ENCODE measurements around the gene TRPM2. TPM values are rescaled to one million over a fixed set of nuclear protein-coding genes. Genes with fewer than 3 reads are reported as not detected.
A peak's percentile ranks its signal among the peaks of the same experiment; 100 is the strongest.

Gene TRPM2
- total and polyA plus RNA-seq, 2 of the 13 experiments (the other 11 are each of a cell fraction or from before 2014, with no cell fraction given) = 0.07 to 0.20 TPM

DNA sequence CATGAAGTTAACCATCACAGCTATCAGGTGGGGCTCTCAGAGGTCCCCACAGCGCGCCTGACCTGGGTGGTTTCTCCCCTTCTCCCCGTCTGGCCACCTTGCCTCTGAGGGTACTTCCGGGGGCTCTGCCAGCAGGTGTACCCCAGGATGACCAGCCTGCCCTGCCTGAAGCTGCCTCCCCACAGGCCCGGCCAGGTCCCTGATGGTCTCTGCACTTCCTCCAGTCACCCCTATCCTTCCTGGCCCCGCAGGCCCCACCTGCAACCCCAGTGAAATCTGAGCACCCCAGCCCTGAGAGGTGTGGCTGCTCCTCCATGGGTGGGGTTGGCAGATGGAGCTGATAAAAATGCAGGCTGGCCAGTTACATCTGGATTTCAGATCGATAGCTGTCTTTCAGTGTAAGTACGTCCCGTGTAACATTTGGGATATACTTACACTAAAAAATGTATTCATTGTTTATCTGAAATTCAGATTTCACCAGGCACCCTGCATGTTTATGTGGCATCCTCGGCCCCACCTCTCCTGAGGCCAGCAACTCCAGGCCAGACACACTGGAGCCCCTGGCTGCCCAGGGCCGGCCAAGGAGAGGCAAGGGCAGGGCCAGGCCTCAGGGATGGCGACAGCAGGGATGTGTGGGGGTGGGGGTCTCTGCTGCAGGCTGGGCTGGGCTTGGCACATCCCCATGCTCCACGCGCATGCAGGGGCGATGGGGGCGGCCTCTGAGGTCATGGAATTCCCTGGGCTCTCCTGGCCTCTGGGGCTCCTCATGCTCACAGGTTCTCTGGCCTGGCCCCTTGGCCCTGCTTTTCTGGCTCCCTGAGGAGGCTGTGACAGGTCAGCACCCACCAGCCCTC is 127.0 kb downstream of the TRPM2 start:
- CTCF ChIA-PET (ENCODE audit: low intra/inter-chr PET ratio, low total read pairs) = interaction anchor here (1.2 kb wide), 1 partner anchor 36 kb away, joined by 3 read pairs; no protein-coding TSS in a partner anchor
- DNase-seq (ENCODE audit: low spot score) = no peak
- Histone ChIP-seq H3K79me2 (ENCODE audit: insufficient read depth, low read length) (peaks cover 22% of the 10 kb centered on the region), H3K27me3 (ENCODE audit: control insufficient read depth in 1 of 2, insufficient read depth in 2 of 2, low read length in 2 of 2) (no peaks in the 10 kb centered on the region; a peak in 1 of 5 replicates), H3K4me1 (ENCODE audit: insufficient read depth, low read length) (peaks cover 65% of the 10 kb centered on the region), H2AFZ (ENCODE audit: low read length) (no peak overlapping the region), H3K4me3 (replicated peaks in 1 of 3; ENCODE audit: insufficient read depth in 1 of 3, low read depth in 2 of 3, low read length in 3 of 3) (0 out of 6 replicates have a peak overlapping the region, but pooled peaks of 1 of the 3 experiments have one; percentile 5), H3K4me2 (ENCODE audit: low read depth, low read length) (no peak overlapping the region), H4K20me1 (ENCODE audit: insufficient read depth, low read length) (no peaks in the 10 kb centered on the region), H3K9me3 (ENCODE audit: low read length) (no peaks in the 10 kb centered on the region), H3K27ac (ENCODE audit: extremely low read length, insufficient read depth, low read length) (peak overlapping the region; percentile 47), H3K9ac (ENCODE audit: insufficient read depth, low read depth, low read length) (peak overlapping the region; percentile 12; the same call in 1 of the 2 replicates), H3K36me3 (replicated peaks in 1 of 2; ENCODE audit: control insufficient read depth in 1 of 2, insufficient read depth in 2 of 2, low read length in 2 of 2) (no peaks in the 10 kb centered on the region)
- 68% methylated on average over 10 of the region's 16 CpGs for WGBS (ENCODE audit: low lambda C conversion rate)
- POLR2A ChIA-PET = interaction anchor here (0.8 to 6.0 kb wide), 5 partner anchors 13 to 313 kb away, joined by 3 to 115 read pairs (median 4); partner anchors contain the start of gene LRRC3
- intact Hi-C loops (cut with micrococcal nuclease; ENCODE audit: unreplicated experiment) (loop anchor here (10.0 kb wide), 1 partner anchor 176 kb away; the partner anchor contains the start of gene PFKL), in situ Hi-C loops (cut with HindIII; ENCODE audit: extremely low pct_ligation_motif_present, low pct_unique_long_range_greater_than_20kb) (loop anchor here (5.0 kb wide), 2 partner anchors 38 to 103 kb away; no protein-coding TSS in a partner anchor)
- no TSS peak for BruUV-seq (replicated peaks)
- no peak for ATAC-seq
- FAIRE-seq = no peak
- no peak for TF ChIP-seq HDAC2 (CRISPR knock-in tag; IDR thresholded peaks at IDR 0.05)
- TF ChIP-seq FOXA1 (IDR thresholded peaks at IDR 0.05) = no peak
- no peak for TF ChIP-seq FOXA1 (CRISPR knock-in tag; IDR thresholded peaks at IDR 0.05)
- TF ChIP-seq MIER3 (CRISPR knock-in tag; IDR thresholded peaks at IDR 0.05; ENCODE audit: borderline replicate concordance) = no peak
- TF ChIP-seq, protein P1, sequence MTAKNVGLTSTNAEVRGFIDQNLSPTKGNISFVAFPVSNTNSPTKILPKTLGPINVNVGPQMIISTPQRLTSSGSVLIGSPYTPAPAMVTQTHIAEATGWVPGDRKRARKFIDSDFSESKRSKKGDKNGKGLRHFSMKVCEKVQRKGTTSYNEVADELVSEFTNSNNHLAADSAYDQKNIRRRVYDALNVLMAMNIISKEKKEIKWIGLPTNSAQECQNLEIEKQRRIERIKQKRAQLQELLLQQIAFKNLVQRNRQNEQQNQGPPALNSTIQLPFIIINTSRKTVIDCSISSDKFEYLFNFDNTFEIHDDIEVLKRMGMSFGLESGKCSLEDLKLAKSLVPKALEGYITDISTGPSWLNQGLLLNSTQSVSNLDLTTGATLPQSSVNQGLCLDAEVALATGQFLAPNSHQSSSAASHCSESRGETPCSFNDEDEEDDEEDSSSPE (CRISPR knock-in tag; IDR thresholded peaks at IDR 0.05) = no peak
- no peak for TF ChIP-seq EHMT2 (IDR thresholded peaks at IDR 0.05; ENCODE audit: borderline replicate concordance, low read depth, low read length)
- peak; percentile 69; the same call in 1 of the 2 replicates for TF ChIP-seq ZNF329 (CRISPR knock-in tag; IDR thresholded peaks at IDR 0.05; ENCODE audit: low read depth)
- TF ChIP-seq, protein P2, sequence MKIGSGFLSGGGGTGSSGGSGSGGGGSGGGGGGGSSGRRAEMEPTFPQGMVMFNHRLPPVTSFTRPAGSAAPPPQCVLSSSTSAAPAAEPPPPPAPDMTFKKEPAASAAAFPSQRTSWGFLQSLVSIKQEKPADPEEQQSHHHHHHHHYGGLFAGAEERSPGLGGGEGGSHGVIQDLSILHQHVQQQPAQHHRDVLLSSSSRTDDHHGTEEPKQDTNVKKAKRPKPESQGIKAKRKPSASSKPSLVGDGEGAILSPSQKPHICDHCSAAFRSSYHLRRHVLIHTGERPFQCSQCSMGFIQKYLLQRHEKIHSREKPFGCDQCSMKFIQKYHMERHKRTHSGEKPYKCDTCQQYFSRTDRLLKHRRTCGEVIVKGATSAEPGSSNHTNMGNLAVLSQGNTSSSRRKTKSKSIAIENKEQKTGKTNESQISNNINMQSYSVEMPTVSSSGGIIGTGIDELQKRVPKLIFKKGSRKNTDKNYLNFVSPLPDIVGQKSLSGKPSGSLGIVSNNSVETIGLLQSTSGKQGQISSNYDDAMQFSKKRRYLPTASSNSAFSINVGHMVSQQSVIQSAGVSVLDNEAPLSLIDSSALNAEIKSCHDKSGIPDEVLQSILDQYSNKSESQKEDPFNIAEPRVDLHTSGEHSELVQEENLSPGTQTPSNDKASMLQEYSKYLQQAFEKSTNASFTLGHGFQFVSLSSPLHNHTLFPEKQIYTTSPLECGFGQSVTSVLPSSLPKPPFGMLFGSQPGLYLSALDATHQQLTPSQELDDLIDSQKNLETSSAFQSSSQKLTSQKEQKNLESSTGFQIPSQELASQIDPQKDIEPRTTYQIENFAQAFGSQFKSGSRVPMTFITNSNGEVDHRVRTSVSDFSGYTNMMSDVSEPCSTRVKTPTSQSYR (CRISPR knock-in tag; IDR thresholded peaks at IDR 0.05; ENCODE audit: borderline replicate concordance) = peak; percentile 45; the same call in 1 of the 2 replicates
- no peak for TF ChIP-seq SMAD3 (CRISPR knock-in tag; IDR thresholded peaks at IDR 0.05)
- TF ChIP-seq ZNF670 (CRISPR knock-in tag; IDR thresholded peaks at IDR 0.05; ENCODE audit: borderline replicate concordance) = no peak
- no peak for TF ChIP-seq GABPA (IDR thresholded peaks at IDR 0.05; ENCODE audit: low read depth, low read length)
- peak; percentile 35; the same call in 1 of the 2 replicates for TF ChIP-seq GABPA (CRISPR knock-in tag; IDR thresholded peaks at IDR 0.05; ENCODE audit: low read depth)
- no peak for TF ChIP-seq RNF2 (conservative IDR thresholded peaks at IDR 0.05; ENCODE audit: low read depth)
- TF ChIP-seq, protein P3, sequence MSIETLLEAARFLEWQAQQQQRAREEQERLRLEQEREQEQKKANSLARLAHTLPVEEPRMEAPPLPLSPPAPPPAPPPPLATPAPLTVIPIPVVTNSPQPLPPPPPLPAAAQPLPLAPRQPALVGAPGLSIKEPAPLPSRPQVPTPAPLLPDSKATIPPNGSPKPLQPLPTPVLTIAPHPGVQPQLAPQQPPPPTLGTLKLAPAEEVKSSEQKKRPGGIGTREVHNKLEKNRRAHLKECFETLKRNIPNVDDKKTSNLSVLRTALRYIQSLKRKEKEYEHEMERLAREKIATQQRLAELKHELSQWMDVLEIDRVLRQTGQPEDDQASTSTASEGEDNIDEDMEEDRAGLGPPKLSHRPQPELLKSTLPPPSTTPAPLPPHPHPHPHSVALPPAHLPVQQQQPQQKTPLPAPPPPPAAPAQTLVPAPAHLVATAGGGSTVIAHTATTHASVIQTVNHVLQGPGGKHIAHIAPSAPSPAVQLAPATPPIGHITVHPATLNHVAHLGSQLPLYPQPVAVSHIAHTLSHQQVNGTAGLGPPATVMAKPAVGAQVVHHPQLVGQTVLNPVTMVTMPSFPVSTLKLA (IDR thresholded peaks at IDR 0.05) = no peak
- TF ChIP-seq, protein P4, sequence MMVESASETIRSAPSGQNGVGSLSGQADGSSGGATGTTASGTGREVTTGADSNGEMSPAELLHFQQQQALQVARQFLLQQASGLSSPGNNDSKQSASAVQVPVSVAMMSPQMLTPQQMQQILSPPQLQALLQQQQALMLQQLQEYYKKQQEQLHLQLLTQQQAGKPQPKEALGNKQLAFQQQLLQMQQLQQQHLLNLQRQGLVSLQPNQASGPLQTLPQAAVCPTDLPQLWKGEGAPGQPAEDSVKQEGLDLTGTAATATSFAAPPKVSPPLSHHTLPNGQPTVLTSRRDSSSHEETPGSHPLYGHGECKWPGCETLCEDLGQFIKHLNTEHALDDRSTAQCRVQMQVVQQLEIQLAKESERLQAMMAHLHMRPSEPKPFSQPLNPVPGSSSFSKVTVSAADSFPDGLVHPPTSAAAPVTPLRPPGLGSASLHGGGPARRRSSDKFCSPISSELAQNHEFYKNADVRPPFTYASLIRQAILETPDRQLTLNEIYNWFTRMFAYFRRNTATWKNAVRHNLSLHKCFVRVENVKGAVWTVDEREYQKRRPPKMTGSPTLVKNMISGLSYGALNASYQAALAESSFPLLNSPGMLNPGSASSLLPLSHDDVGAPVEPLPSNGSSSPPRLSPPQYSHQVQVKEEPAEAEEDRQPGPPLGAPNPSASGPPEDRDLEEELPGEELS (CRISPR knock-in tag; IDR thresholded peaks at IDR 0.05) = no peak
- TF ChIP-seq AGO1 (IDR thresholded peaks at IDR 0.05; ENCODE audit: low read depth, low read length, poor library complexity, severe bottlenecking) = peak; percentile 26

Measured in HepG2 (cell line).